Mucosa of stomach (tissue), 1 donor: ENCODE measurements around the gene SSNA1.
"Not testable (repeated sequence)": the region's sequence is repeated elsewhere in the genome, so short reads cannot be mapped to it uniquely, and the experiment has no call there.

Experiments
- H3K27me3 ChIP-seq: one replicate; pipeline ENCODE4 v1.7.0; 2013; ENCODE audit warnings: mild to moderate bottlenecking, low read length; ENCODE audit not compliant: control insufficient read depth, insufficient read depth
- H3K36me3 ChIP-seq: one replicate; pipeline ENCODE4 v1.7.0; 2013; ENCODE audit warnings: low read length; ENCODE audit not compliant: control insufficient read depth, insufficient read depth
- H3K4me1 ChIP-seq: one replicate; pipeline ENCODE4 v1.7.0; 2013; ENCODE audit warnings: mild to moderate bottlenecking, low read length; ENCODE audit not compliant: control insufficient read depth, insufficient read depth
- H3K4me3 ChIP-seq: one replicate; pipeline ENCODE4 v1.7.0; 2013; ENCODE audit warnings: low read length
- H3K9ac ChIP-seq: one replicate; pipeline ENCODE4 v1.7.0; 2013; ENCODE audit warnings: mild to moderate bottlenecking, low read length, moderate library complexity
- H3K9me3 ChIP-seq: one replicate; pipeline ENCODE4 v1.7.0; 2013; ENCODE audit warnings: mild to moderate bottlenecking, low read length, moderate library complexity; ENCODE audit not compliant: control insufficient read depth
- donor health status: Pancreatic carcinoma.

The SSNA1 gene

GRCh38 chr9:137233143-137233980, 44.9 kb downstream of the SSNA1 start:
- H3K9me3 ChIP-seq: no peaks in the 10 kb centered on the region
- H3K9ac ChIP-seq: no peak overlapping the region
- H3K4me1 ChIP-seq: peaks cover 37% of the 10 kb centered on the region
- no peak overlapping the region for H3K4me3 ChIP-seq
- peaks cover 59% of the 10 kb centered on the region for H3K27me3 ChIP-seq
- H3K36me3 ChIP-seq: no peaks in the 10 kb centered on the region

- Histone ChIP-seq H3K9ac (no peak overlapping the region), H3K36me3 (no peaks in the 10 kb centered on the region), H3K9me3 (no peaks in the 10 kb centered on the region), H3K4me3 (no peak overlapping the region), H3K4me1 (peaks cover 36% of the 10 kb centered on the region), H3K27me3 (peaks cover 53% of the 10 kb centered on the region)
Measured at GRCh38 chr9:137234055-137234697, 45.7 kb downstream of the SSNA1 start.

GRCh38 chr9:137234758-137235423, 46.4 kb downstream of the SSNA1 start:
- no peaks in the 10 kb centered on the region for H3K36me3 ChIP-seq

GRCh38 chr9:137235424-137236237, 47.2 kb downstream of the SSNA1 start:
- Histone ChIP-seq H3K27me3 (peaks cover 46% of the 10 kb centered on the region), H3K9ac (no peak overlapping the region), H3K9me3 (no peaks in the 10 kb centered on the region), H3K4me3 (no peak overlapping the region), H3K36me3 (no peaks in the 10 kb centered on the region), H3K4me1 (peaks cover 36% of the 10 kb centered on the region)

More at GRCh38 chr9:137234758-137235423, 46.4 kb downstream of the SSNA1 start:
- Histone ChIP-seq H3K27me3 (peaks cover 49% of the 10 kb centered on the region), H3K4me3 (no peak overlapping the region), H3K9me3 (no peaks in the 10 kb centered on the region), H3K4me1 (peaks cover 36% of the 10 kb centered on the region), H3K9ac (no peak overlapping the region)

- H3K4me3 ChIP-seq: no peak overlapping the region
- H3K4me1 ChIP-seq: peaks cover 36% of the 10 kb centered on the region
- peak overlapping the region; percentile 48 for H3K9ac ChIP-seq
- H3K27me3 ChIP-seq: peaks cover 43% of the 10 kb centered on the region
- no peaks in the 10 kb centered on the region for H3K36me3 ChIP-seq
- no peaks in the 10 kb centered on the region for H3K9me3 ChIP-seq
Measured at GRCh38 chr9:137236238-137236935, 47.9 kb downstream of the SSNA1 start.

GRCh38 chr9:137236936-137237421, 48.5 kb downstream of the SSNA1 start:
- Histone ChIP-seq H3K4me3 (no peak overlapping the region), H3K4me1 (peaks cover 40% of the 10 kb centered on the region), H3K27me3 (peaks cover 37% of the 10 kb centered on the region), H3K36me3 (peaks cover under 1% of the 10 kb centered on the region), H3K9me3 (no peaks in the 10 kb centered on the region), H3K9ac (peak overlapping the region; percentile 48)

- H3K36me3 ChIP-seq: peaks cover 9% of the 10 kb centered on the region
- H3K9ac ChIP-seq: peak overlapping the region; percentile 48
- no peaks in the 10 kb centered on the region for H3K9me3 ChIP-seq
- H3K4me3 ChIP-seq: no peak overlapping the region
- peaks cover 27% of the 10 kb centered on the region for H3K27me3 ChIP-seq
- peaks cover 46% of the 10 kb centered on the region for H3K4me1 ChIP-seq
Measured at GRCh38 chr9:137237759-137238726, 49.6 kb downstream of the SSNA1 start.

GRCh38 chr9:137239541-137240200, 51.2 kb downstream of the SSNA1 start:
- peaks cover 16% of the 10 kb centered on the region for H3K27me3 ChIP-seq
- peaks cover 62% of the 10 kb centered on the region for H3K4me1 ChIP-seq
- peak overlapping the region; percentile 41 for H3K4me3 ChIP-seq
- not testable (repeated sequence) for H3K9ac ChIP-seq, H3K9me3 ChIP-seq
- H3K36me3 ChIP-seq: peaks cover 18% of the 10 kb centered on the region
